ENCODE measurements around the gene FAM32A. TPM values are rescaled to one million over a fixed set of nuclear protein-coding genes. Genes with fewer than 3 reads are reported as not detected.
A peak's percentile ranks its signal among the peaks of the same experiment; 100 is the strongest.

FAM32A gene
- polyA plus RNA-seq, 4 donors = 82.3 to 205 (median 151) TPM

- peak within 1 kb of the TSS; percentile 40 to 57 (median 53) for H3K4me3 ChIP-seq (ENCODE audit: low read depth in 1 of 3, low read length in 3 of 3)
- DNase-seq (peak; percentile 95 to 98), FAIRE-seq (no peak)
- no peaks in the 10 kb centered on the region for H3K27me3 ChIP-seq (ENCODE audit: control insufficient read depth in 3 of 3, insufficient read depth in 3 of 3, low read length in 3 of 3)
- H3K4me1 ChIP-seq (ENCODE audit: control insufficient read depth in 3 of 3, insufficient read depth in 2 of 3, low read depth in 1 of 3, low read length in 2 of 3) = peaks cover 0 to 5% (median 0%) of the 10 kb centered on the region in 3 donors
- peak within 1 kb of the TSS; percentile 68 to 85 (median 81) for H3K27ac ChIP-seq (ENCODE audit: low read depth in 1 of 3, low read length in 2 of 3)
- H3K9me3 ChIP-seq (ENCODE audit: control insufficient read depth in 2 of 2, insufficient read depth in 1 of 2, low read depth in 1 of 2, low read length in 1 of 2) = no peaks in the 10 kb centered on the region
- peaks cover 0 to 3% (median 0%) of the 10 kb centered on the region in 3 donors for H3K36me3 ChIP-seq (ENCODE audit: control insufficient read depth in 3 of 3, insufficient read depth in 2 of 3, low read depth in 1 of 3, low read length in 3 of 3)
- 7 to 23% (median 9%) methylated on average over 13 of the region's 13 CpGs for WGBS, 3 donors
Measured at GRCh38 chr19:16143399-16144215, 41.6 kb upstream of the FAM32A start, which contains the start of gene HSH2D. Gene HSH2D, plus strand, starts transcription at chr19:16143685. Its CDS starts 5,066 bp downstream, at chr19:16148751.

GRCh38 chr19:16144216-16144581 is 41.0 kb upstream of the FAM32A start:
- FAIRE-seq = no peak
- Histone ChIP-seq H3K36me3 (ENCODE audit: control insufficient read depth in 3 of 3, insufficient read depth in 2 of 3, low read depth in 1 of 3, low read length in 3 of 3) (peaks cover 0 to 8% (median 2%) of the 10 kb centered on the region in 3 donors), H3K4me1 (ENCODE audit: control insufficient read depth in 3 of 3, insufficient read depth in 2 of 3, low read depth in 1 of 3, low read length in 2 of 3) (peaks cover 0 to 5% (median 0%) of the 10 kb centered on the region in 3 donors), H3K27ac (ENCODE audit: low read depth in 1 of 3, low read length in 2 of 3) (peak overlapping the region; percentile 68 to 85 (median 81)), H3K27me3 (ENCODE audit: control insufficient read depth in 3 of 3, insufficient read depth in 3 of 3, low read length in 3 of 3) (no peaks in the 10 kb centered on the region), H3K4me3 (ENCODE audit: low read depth in 1 of 3, low read length in 3 of 3) (peak overlapping the region; percentile 40 to 57 (median 53)), H3K9me3 (ENCODE audit: control insufficient read depth in 2 of 2, insufficient read depth in 1 of 2, low read depth in 1 of 2, low read length in 1 of 2) (no peaks in the 10 kb centered on the region)
- 8 to 29% (median 17%) methylated on average over 1 of the region's 1 CpG for WGBS, 3 donors
- DNase-seq = no peak

- FAIRE-seq (no peak), DNase-seq (no peak)
- Histone ChIP-seq H3K4me3 (ENCODE audit: low read depth in 1 of 3, low read length in 3 of 3) (no peak overlapping the region), H3K27me3 (ENCODE audit: control insufficient read depth in 3 of 3, insufficient read depth in 3 of 3, low read length in 3 of 3) (no peaks in the 10 kb centered on the region), H3K9me3 (ENCODE audit: control insufficient read depth in 2 of 2, insufficient read depth in 1 of 2, low read depth in 1 of 2, low read length in 1 of 2) (no peaks in the 10 kb centered on the region), H3K4me1 (ENCODE audit: control insufficient read depth in 3 of 3, insufficient read depth in 2 of 3, low read depth in 1 of 3, low read length in 2 of 3) (peaks cover 0 to 5% (median 0%) of the 10 kb centered on the region in 3 donors), H3K27ac (ENCODE audit: low read depth in 1 of 3, low read length in 2 of 3) (peak overlapping the region in 1 of 3 donors; percentile 17), H3K36me3 (ENCODE audit: control insufficient read depth in 3 of 3, insufficient read depth in 2 of 3, low read depth in 1 of 3, low read length in 3 of 3) (peaks cover 0 to 18% (median 2%) of the 10 kb centered on the region in 3 donors)
- 71 to 80% (median 78%) methylated on average over 5 of the region's 5 CpGs for WGBS, 3 donors
Measured at GRCh38 chr19:16146112-16146511, 39.1 kb upstream of the FAM32A start.

GRCh38 chr19:16148443-16149229 is 36.6 kb upstream of the FAM32A start:
- 66 to 77% (median 69%) methylated on average over 7 to 8 of the region's 8 CpGs for WGBS, 3 donors
- peaks cover 0 to 5% (median 0%) of the 10 kb centered on the region in 3 donors for H3K4me1 ChIP-seq (ENCODE audit: control insufficient read depth in 3 of 3, insufficient read depth in 2 of 3, low read depth in 1 of 3, low read length in 2 of 3)
- H3K27ac ChIP-seq (ENCODE audit: low read depth in 1 of 3, low read length in 2 of 3) = no peak overlapping the region
- peaks cover 0 to 39% (median 14%) of the 10 kb centered on the region in 3 donors for H3K36me3 ChIP-seq (ENCODE audit: control insufficient read depth in 3 of 3, insufficient read depth in 2 of 3, low read depth in 1 of 3, low read length in 3 of 3)
- no peak overlapping the region for H3K4me3 ChIP-seq (ENCODE audit: low read depth in 1 of 3, low read length in 3 of 3)
- FAIRE-seq = no peak
- no peaks in the 10 kb centered on the region for H3K9me3 ChIP-seq (ENCODE audit: control insufficient read depth in 2 of 2, insufficient read depth in 1 of 2, low read depth in 1 of 2, low read length in 1 of 2)
- H3K27me3 ChIP-seq (ENCODE audit: control insufficient read depth in 3 of 3, insufficient read depth in 3 of 3, low read length in 3 of 3) = no peaks in the 10 kb centered on the region
- DNase-seq = no peak

GRCh38 chr19:16153582-16154336 is 31.5 kb upstream of the FAM32A start:
- Histone ChIP-seq H3K27me3 (ENCODE audit: control insufficient read depth in 3 of 3, insufficient read depth in 3 of 3, low read length in 3 of 3) (no peaks in the 10 kb centered on the region), H3K4me3 (ENCODE audit: low read depth in 1 of 3, low read length in 3 of 3) (no peak overlapping the region), H3K4me1 (ENCODE audit: control insufficient read depth in 3 of 3, insufficient read depth in 2 of 3, low read depth in 1 of 3, low read length in 2 of 3) (no peaks in the 10 kb centered on the region), H3K9me3 (ENCODE audit: control insufficient read depth in 2 of 2, insufficient read depth in 1 of 2, low read depth in 1 of 2, low read length in 1 of 2) (no peaks in the 10 kb centered on the region), H3K27ac (ENCODE audit: low read depth in 1 of 3, low read length in 2 of 3) (no peak overlapping the region), H3K36me3 (ENCODE audit: control insufficient read depth in 3 of 3, insufficient read depth in 2 of 3, low read depth in 1 of 3, low read length in 3 of 3) (peaks cover 0 to 71% (median 34%) of the 10 kb centered on the region in 3 donors)
- FAIRE-seq = no peak
- 81 to 83% (median 83%) methylated on average over 11 of the region's 11 CpGs for WGBS, 3 donors
- peak in 1 of 2 donors; percentile 33 for DNase-seq

- FAIRE-seq = no peak
- no peaks in the 10 kb centered on the region for H3K4me1 ChIP-seq (ENCODE audit: control insufficient read depth in 3 of 3, insufficient read depth in 2 of 3, low read depth in 1 of 3, low read length in 2 of 3)
- H3K27ac ChIP-seq (ENCODE audit: low read depth in 1 of 3, low read length in 2 of 3) = no peak overlapping the region
- H3K9me3 ChIP-seq (ENCODE audit: control insufficient read depth in 2 of 2, insufficient read depth in 1 of 2, low read depth in 1 of 2, low read length in 1 of 2) = no peaks in the 10 kb centered on the region
- no peak for DNase-seq
- peaks cover 0 to 64% (median 32%) of the 10 kb centered on the region in 3 donors for H3K36me3 ChIP-seq (ENCODE audit: control insufficient read depth in 3 of 3, insufficient read depth in 2 of 3, low read depth in 1 of 3, low read length in 3 of 3)
- no peak overlapping the region for H3K4me3 ChIP-seq (ENCODE audit: low read depth in 1 of 3, low read length in 3 of 3)
- WGBS, 3 donors = 96 to 100% (median 97%) methylated on average over 8 of the region's 8 CpGs
- H3K27me3 ChIP-seq (ENCODE audit: control insufficient read depth in 3 of 3, insufficient read depth in 3 of 3, low read length in 3 of 3) = no peaks in the 10 kb centered on the region
Measured at GRCh38 chr19:16154557-16154956, 30.7 kb upstream of the FAM32A start.

GRCh38 chr19:16155128-16155527 is 30.1 kb upstream of the FAM32A start:
- H3K27me3 ChIP-seq (ENCODE audit: control insufficient read depth in 3 of 3, insufficient read depth in 3 of 3, low read length in 3 of 3) = no peaks in the 10 kb centered on the region
- FAIRE-seq (no peak), DNase-seq (no peak)
- H3K4me3 ChIP-seq (ENCODE audit: low read depth in 1 of 3, low read length in 3 of 3) = no peak overlapping the region
- peaks cover 0 to 61% (median 32%) of the 10 kb centered on the region in 3 donors for H3K36me3 ChIP-seq (ENCODE audit: control insufficient read depth in 3 of 3, insufficient read depth in 2 of 3, low read depth in 1 of 3, low read length in 3 of 3)
- H3K4me1 ChIP-seq (ENCODE audit: control insufficient read depth in 3 of 3, insufficient read depth in 2 of 3, low read depth in 1 of 3, low read length in 2 of 3) = no peaks in the 10 kb centered on the region
- no peaks in the 10 kb centered on the region for H3K9me3 ChIP-seq (ENCODE audit: control insufficient read depth in 2 of 2, insufficient read depth in 1 of 2, low read depth in 1 of 2, low read length in 1 of 2)
- no peak overlapping the region for H3K27ac ChIP-seq (ENCODE audit: low read depth in 1 of 3, low read length in 2 of 3)
- 92 to 100% (median 100%) methylated on average over 1 of the region's 1 CpG for WGBS, 3 donors

- no peak for FAIRE-seq
- Histone ChIP-seq H3K4me1 (ENCODE audit: control insufficient read depth in 3 of 3, insufficient read depth in 2 of 3, low read depth in 1 of 3, low read length in 2 of 3) (no peaks in the 10 kb centered on the region), H3K27ac (ENCODE audit: low read depth in 1 of 3, low read length in 2 of 3) (no peak overlapping the region), H3K36me3 (ENCODE audit: control insufficient read depth in 3 of 3, insufficient read depth in 2 of 3, low read depth in 1 of 3, low read length in 3 of 3) (peaks cover 0 to 52% (median 30%) of the 10 kb centered on the region in 3 donors), H3K27me3 (ENCODE audit: control insufficient read depth in 3 of 3, insufficient read depth in 3 of 3, low read length in 3 of 3) (no peaks in the 10 kb centered on the region), H3K4me3 (ENCODE audit: low read depth in 1 of 3, low read length in 3 of 3) (no peak overlapping the region), H3K9me3 (ENCODE audit: control insufficient read depth in 2 of 2, insufficient read depth in 1 of 2, low read depth in 1 of 2, low read length in 1 of 2) (no peaks in the 10 kb centered on the region)
- DNase-seq = no peak
- 76 to 79% (median 77%) methylated on average over 5 to 6 of the region's 6 CpGs for WGBS, 3 donors
Measured at GRCh38 chr19:16156904-16157303, 28.3 kb upstream of the FAM32A start.

Measured in small intestine (tissue), 7 donors.